H9 (cell line): ENCODE results near the gene MDK. TPM values are rescaled to one million over a fixed set of nuclear protein-coding genes. Genes with fewer than 3 reads are reported as not detected.

Source experiments
- DNase-seq: peaks from one replicate; pipeline ENCODE4 v3.0.0-alpha.2; 2017
- H2AFZ ChIP-seq: one replicate; pipeline ENCODE4 v1.6.1; 2013; ENCODE audit warnings: mild to moderate bottlenecking, low read length, control low read depth, moderate library complexity
- H2AK5ac ChIP-seq: 2 replicates; pipeline ENCODE4 v1.6.1; 2013; ENCODE audit warnings: low read length, control low read depth, mixed read lengths; ENCODE audit not compliant: insufficient read length
- H2BK120ac ChIP-seq: one replicate; pipeline ENCODE4 v1.6.1; 2013; ENCODE audit warnings: low read depth, mild to moderate bottlenecking, low read length, control low read depth, inconsistent platforms; ENCODE audit not compliant: poor library complexity, severe bottlenecking
- H2BK12ac ChIP-seq: 2 replicates; pipeline ENCODE4 v1.6.1; 2013; ENCODE audit warnings: low read length, control low read depth, mixed read lengths, low read depth; ENCODE audit not compliant: insufficient read length
- H2BK15ac ChIP-seq: 2 replicates; pipeline ENCODE4 v1.6.1; 2013; ENCODE audit warnings: low read depth, low read length, control low read depth
- H2BK20ac ChIP-seq: one replicate; pipeline ENCODE4 v1.6.1; 2013; ENCODE audit warnings: low read depth, mild to moderate bottlenecking, low read length, control low read depth, inconsistent platforms; ENCODE audit not compliant: poor library complexity, severe bottlenecking
- H2BK5ac ChIP-seq: 2 replicates; pipeline ENCODE4 v1.6.1; 2013; ENCODE audit warnings: low read length, control low read depth, mixed read lengths; ENCODE audit not compliant: insufficient read length
- H3K14ac ChIP-seq: 2 replicates; pipeline ENCODE4 v1.6.1; 2013; ENCODE audit warnings: low read length, control low read depth; ENCODE audit not compliant: insufficient read depth
- H3K18ac ChIP-seq: 2 replicates; pipeline ENCODE4 v1.6.1; 2013; ENCODE audit warnings: low read depth, mild to moderate bottlenecking, mixed read lengths, low read length, control low read depth; ENCODE audit not compliant: insufficient read length
- H3K23ac ChIP-seq: 2 replicates; pipeline ENCODE4 v1.6.1; 2013; ENCODE audit warnings: low read length, control low read depth, mixed read lengths, low read depth; ENCODE audit not compliant: insufficient read length
- H3K23me2 ChIP-seq: 2 replicates; pipeline ENCODE4 v1.6.1; 2013; ENCODE audit warnings: low read depth, mild to moderate bottlenecking, mixed read lengths, low read length, control low read depth; ENCODE audit not compliant: insufficient read length, poor library complexity, severe bottlenecking
- H3K27ac ChIP-seq: 2 replicates; pipeline ENCODE4 v1.5.1; 2013; ENCODE audit warnings: low read length, control low read depth, mixed read lengths, low read depth; ENCODE audit not compliant: insufficient read length
- H3K27me3 ChIP-seq: 2 replicates; pipeline ENCODE4 v1.6.1; 2013; ENCODE audit warnings: low read length, control low read depth, inconsistent platforms; ENCODE audit not compliant: insufficient read depth
- H3K4ac ChIP-seq: 2 replicates; pipeline ENCODE4 v1.6.1; 2013; ENCODE audit warnings: low read depth, mild to moderate bottlenecking, control low read depth, inconsistent platforms, low read length, moderate library complexity
- H3K4me1 ChIP-seq: 2 replicates; pipeline ENCODE4 v1.6.1; 2013; ENCODE audit warnings: low read length, control low read depth, inconsistent platforms; ENCODE audit not compliant: insufficient read depth
- H3K4me2 ChIP-seq: 2 replicates; pipeline ENCODE4 v1.6.1; 2013; ENCODE audit warnings: low read length, control low read depth, mixed read lengths; ENCODE audit not compliant: insufficient read length, insufficient read depth
- H3K56ac ChIP-seq: 2 replicates; pipeline ENCODE4 v1.6.1; 2013; ENCODE audit warnings: low read depth, mild to moderate bottlenecking, mixed read lengths, low read length, control low read depth; ENCODE audit not compliant: insufficient read length
- H3K79me1 ChIP-seq: 2 replicates; pipeline ENCODE4 v1.6.1; 2013; ENCODE audit warnings: low read depth, mild to moderate bottlenecking, moderate library complexity, low read length, control low read depth, inconsistent platforms; ENCODE audit not compliant: insufficient read depth, poor library complexity, severe bottlenecking
- H3K79me2 ChIP-seq: 2 replicates; pipeline ENCODE4 v1.6.1; 2013; ENCODE audit warnings: low read length, control low read depth, inconsistent platforms; ENCODE audit not compliant: insufficient read depth
- H3K9ac ChIP-seq: 2 replicates; pipeline ENCODE4 v1.6.1; 2013; ENCODE audit warnings: low read length, control low read depth, mixed read lengths; ENCODE audit not compliant: insufficient read length; ENCODE audit errors: extremely low read depth
- H3K9me3 ChIP-seq: one replicate; pipeline ENCODE4 v1.6.1; 2013; ENCODE audit warnings: low read depth, low read length, inconsistent platforms; ENCODE audit not compliant: control insufficient read depth
- H3T11ph ChIP-seq: one replicate; pipeline ENCODE4 v1.6.1; 2013; ENCODE audit warnings: mild to moderate bottlenecking, low read length, control low read depth, inconsistent platforms
- H4K20me1 ChIP-seq: one replicate; pipeline ENCODE4 v1.6.1; 2013; ENCODE audit not compliant: control insufficient read depth, insufficient read length, insufficient read depth
- H4K5ac ChIP-seq: 2 replicates; pipeline ENCODE4 v1.6.1; 2013; ENCODE audit warnings: low read depth, mild to moderate bottlenecking, mixed read lengths, low read length, control low read depth; ENCODE audit not compliant: insufficient read length
- H4K8ac ChIP-seq: replicated peaks from 2 replicates; pipeline ENCODE4 v1.6.1; 2013; ENCODE audit warnings: low read length, control low read depth, mixed read lengths, low read depth; ENCODE audit not compliant: insufficient read length
- H4K91ac ChIP-seq: 2 replicates; pipeline ENCODE4 v1.6.1; 2013; ENCODE audit warnings: low read depth, mild to moderate bottlenecking, moderate library complexity, mixed read lengths, low read length, control low read depth; ENCODE audit not compliant: insufficient read length
- H3K27ac Mint-ChIP-seq, 3 experiments: 2 replicates in 2 of 3; 3 replicates in 1 of 3; pipeline ENCODE4 v1.8.0; 2020 to 2021; ENCODE audit warnings: mixed read lengths in 3 of 3, mild to moderate bottlenecking in 1 of 3, moderate library complexity in 1 of 3
- H3K27me3 Mint-ChIP-seq: 2 replicates; pipeline ENCODE4 v1.8.0; 2021; ENCODE audit warnings: low read depth, mild to moderate bottlenecking, moderate library complexity, mixed read lengths
- H3K36me3 Mint-ChIP-seq, 3 experiments: 2 replicates in 2 of 3; 3 replicates in 1 of 3; pipeline ENCODE4 v1.8.0; 2020 to 2021; ENCODE audit warnings: low read depth in 3 of 3, mixed read lengths in 3 of 3; ENCODE audit not compliant: insufficient read depth in 1 of 3
- H3K4me1 Mint-ChIP-seq, 2 experiments: 2 replicates each; pipeline ENCODE4 v1.8.0; 2020; ENCODE audit warnings: mixed read lengths in 2 of 2
- H3K4me3 Mint-ChIP-seq, 2 experiments: 2 replicates in 1 of 2; 3 replicates in 1 of 2; pipeline ENCODE4 v1.8.0; 2020 to 2021; ENCODE audit warnings: mild to moderate bottlenecking in 2 of 2, mixed read lengths in 2 of 2, moderate library complexity in 1 of 2
- H3K9me3 Mint-ChIP-seq, 2 experiments: 2 replicates in 1 of 2; 3 replicates in 1 of 2; pipeline ENCODE4 v1.8.0; 2020; ENCODE audit warnings: mild to moderate bottlenecking in 2 of 2, mixed read lengths in 2 of 2, moderate library complexity in 1 of 2
- microRNA-seq: library from miRNA; unstranded; fragments of <30 nt; microRNA quantifications from one replicate; pipeline ENCODE4, GENCODE V29; 2020; ENCODE audit warnings: borderline microRNAs expressed
- total RNA-seq: library from RNA; stranded (reverse); gene quantifications from 2 replicates; pipeline ENCODE4 v1.2.1, GENCODE V29; 2021
- TF ChIP-seq, protein P1 (sequence below): fragments of 200-600 bp; sonication (generic); conservative IDR thresholded peaks from 3 replicates; pipeline ENCODE4 v1.8.0; 2021; ENCODE audit warnings: antibody characterized with exemption, mild to moderate bottlenecking

The MDK gene
- total RNA-seq, 1 experiment from 2014 or later: 392 TPM

DNA sequence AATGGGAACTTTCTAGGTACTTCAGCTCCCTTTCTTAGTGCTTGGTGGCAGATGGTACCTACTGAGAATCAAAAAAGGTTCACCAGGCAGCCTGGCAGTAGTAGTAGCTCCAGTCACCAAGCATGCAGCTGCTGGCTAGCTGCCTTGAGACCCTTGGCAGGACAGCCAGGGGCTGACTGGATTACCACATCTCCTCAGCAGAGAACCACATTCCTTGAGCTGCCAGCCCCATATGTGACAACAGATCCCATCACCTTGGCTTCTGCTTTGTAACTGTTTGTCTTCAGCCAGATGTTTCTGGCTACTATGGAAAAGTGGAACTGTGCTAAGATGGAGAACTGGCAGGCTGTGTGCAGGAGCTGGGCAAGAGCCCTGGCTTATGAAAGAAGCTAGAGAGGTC lies 49.7 kb downstream of the MDK start:
- no peaks in the 10 kb centered on the region; the same call in 1 of the 2 replicates for H3K27me3 Mint-ChIP-seq
- peaks cover 35 to 47% of the 10 kb centered on the region in 2 experiments for H3K4me1 Mint-ChIP-seq
- no peak overlapping the region for H3K4ac ChIP-seq
- H3K27me3 ChIP-seq: no peaks in the 10 kb centered on the region
- H3K56ac ChIP-seq: no peak overlapping the region
- no peak overlapping the region for H3K9ac ChIP-seq
- H3K36me3 Mint-ChIP-seq: peaks cover 17 to 48% (median 23%) of the 10 kb centered on the region in 3 experiments; a peak in 6 of 7 replicates
- no peak overlapping the region for H3K4me3 Mint-ChIP-seq
- no peaks in the 10 kb centered on the region for H3K79me2 ChIP-seq
- H2BK15ac ChIP-seq: no peak overlapping the region
- no peak overlapping the region for H3T11ph ChIP-seq
- H3K9me3 ChIP-seq: no peaks in the 10 kb centered on the region
- H3K79me1 ChIP-seq: no peaks in the 10 kb centered on the region
- H2BK20ac ChIP-seq: no peak overlapping the region
- no peak overlapping the region for H3K14ac ChIP-seq
- H2AK5ac ChIP-seq: no peak overlapping the region
- H4K91ac ChIP-seq: no peak overlapping the region
- H2BK5ac ChIP-seq: no peak overlapping the region
- H4K5ac ChIP-seq: no peak overlapping the region
- no peak overlapping the region for H2AFZ ChIP-seq
- H3K18ac ChIP-seq: no peak overlapping the region
- H4K20me1 ChIP-seq: no peaks in the 10 kb centered on the region
- H3K9me3 Mint-ChIP-seq: no peaks in the 10 kb centered on the region
- H2BK120ac ChIP-seq: no peak overlapping the region
- TF ChIP-seq, protein P1, sequence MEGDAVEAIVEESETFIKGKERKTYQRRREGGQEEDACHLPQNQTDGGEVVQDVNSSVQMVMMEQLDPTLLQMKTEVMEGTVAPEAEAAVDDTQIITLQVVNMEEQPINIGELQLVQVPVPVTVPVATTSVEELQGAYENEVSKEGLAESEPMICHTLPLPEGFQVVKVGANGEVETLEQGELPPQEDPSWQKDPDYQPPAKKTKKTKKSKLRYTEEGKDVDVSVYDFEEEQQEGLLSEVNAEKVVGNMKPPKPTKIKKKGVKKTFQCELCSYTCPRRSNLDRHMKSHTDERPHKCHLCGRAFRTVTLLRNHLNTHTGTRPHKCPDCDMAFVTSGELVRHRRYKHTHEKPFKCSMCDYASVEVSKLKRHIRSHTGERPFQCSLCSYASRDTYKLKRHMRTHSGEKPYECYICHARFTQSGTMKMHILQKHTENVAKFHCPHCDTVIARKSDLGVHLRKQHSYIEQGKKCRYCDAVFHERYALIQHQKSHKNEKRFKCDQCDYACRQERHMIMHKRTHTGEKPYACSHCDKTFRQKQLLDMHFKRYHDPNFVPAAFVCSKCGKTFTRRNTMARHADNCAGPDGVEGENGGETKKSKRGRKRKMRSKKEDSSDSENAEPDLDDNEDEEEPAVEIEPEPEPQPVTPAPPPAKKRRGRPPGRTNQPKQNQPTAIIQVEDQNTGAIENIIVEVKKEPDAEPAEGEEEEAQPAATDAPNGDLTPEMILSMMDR: no peak
- H3K4me1 ChIP-seq: peaks cover 7% of the 10 kb centered on the region; the same call in 1 of the 2 replicates
- no peak overlapping the region for H3K27ac ChIP-seq
- no peak overlapping the region for H3K23ac ChIP-seq
- H2BK12ac ChIP-seq: no peak overlapping the region
- H3K27ac Mint-ChIP-seq: no peak overlapping the region
- no peak overlapping the region for H3K4me2 ChIP-seq
- no peaks in the 10 kb centered on the region for H3K23me2 ChIP-seq
- no peak overlapping the region for H4K8ac ChIP-seq
- no peak for DNase-seq

Small RNAs within 50 kb of the gene (microRNA-seq; reads per million reads assigned to microRNA genes)
- 0.35 reads per million for gene MIR4688

Other genes with a start within 250 kb of the MDK start
- 2.6 and 3.3 TPM in 2 replicates for gene CREB3L1, start 104.0 kb upstream of the MDK start, total RNA-seq
- gene DGKZ, start 34.2 kb upstream of the MDK start, total RNA-seq: 68.8 and 68.9 TPM in 2 replicates
- 1.0 and 1.1 TPM in 2 replicates for gene CHRM4, start 10.1 kb downstream of the MDK start, total RNA-seq
- gene AMBRA1, start 212.4 kb downstream of the MDK start, total RNA-seq: 37.5 and 40.0 TPM in 2 replicates
- 6.3 and 7.3 TPM in 2 replicates for gene HARBI1, start 235.6 kb downstream of the MDK start, total RNA-seq
- 79.1 and 83.0 TPM in 2 replicates for gene ATG13, start 235.9 kb downstream of the MDK start, total RNA-seq